GM12801 (cell line): ENCODE data around the gene PHOSPHO1.

Experiments used
- CTCF ChIP-seq: IDR thresholded peaks from one replicate; pipeline ENCODE4 v1.5.1; 2011; ENCODE audit warnings: control low read depth; ENCODE audit not compliant: insufficient read length; ENCODE audit errors: extremely low read depth

PHOSPHO1 gene

GRCh38 chr17:49230636-49231562 is at the start of gene PHOSPHO1:
TSS of gene PHOSPHO1 (minus strand) at chr17:49230787. CDS start at chr17:49226691, 4,096 bp downstream.
- TF ChIP-seq CTCF: no peak

GRCh38 chr17:49280061-49280460 is 49.5 kb upstream of the PHOSPHO1 start:
- no peak for TF ChIP-seq CTCF

- no peak for TF ChIP-seq CTCF
These were observed 47.5 kb upstream of the PHOSPHO1 start for GRCh38 chr17:49278076-49278475.

GRCh38 chr17:49277638-49278037 is 47.1 kb upstream of the PHOSPHO1 start:
- TF ChIP-seq CTCF: no peak

GRCh38 chr17:49269356-49269755 is 38.8 kb upstream of the PHOSPHO1 start:
- TF ChIP-seq CTCF: no peak

GRCh38 chr17:49267912-49268311 is 37.3 kb upstream of the PHOSPHO1 start:
- TF ChIP-seq CTCF: no peak

GRCh38 chr17:49266233-49266632 is 35.6 kb upstream of the PHOSPHO1 start:
- no peak for TF ChIP-seq CTCF
